NCI-H226 (cell line): ENCODE results near the gene SH3RF3.

ENCODE experiments used
- DNase-seq: peaks from one replicate; pipeline ENCODE4 v3.0.0-alpha.2; 2015

SH3RF3 gene

GRCh38 chr2:109318150-109318948 is 189.3 kb downstream of the SH3RF3 start:
- no peak for DNase-seq

DNA sequence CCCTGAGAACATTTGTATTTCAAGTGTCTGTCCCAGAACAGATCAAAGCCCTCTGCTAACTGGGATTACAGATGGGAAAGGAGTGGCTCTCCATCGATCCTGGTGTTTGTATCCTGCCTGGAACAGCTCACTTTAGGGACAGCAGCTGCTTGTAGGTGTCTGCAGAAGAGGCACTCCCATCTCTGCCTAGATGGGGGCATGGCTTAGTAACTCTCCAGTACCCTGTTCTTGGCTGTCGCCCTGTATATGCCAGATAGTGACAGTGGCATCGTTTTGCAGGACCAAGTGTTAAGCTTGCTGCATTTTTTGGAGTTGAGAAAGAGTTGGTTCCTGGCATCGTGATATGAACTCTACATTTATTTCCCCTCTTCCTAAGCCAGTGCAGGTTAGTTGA is 189.9 kb downstream of the SH3RF3 start:
- no peak for DNase-seq

DNA sequence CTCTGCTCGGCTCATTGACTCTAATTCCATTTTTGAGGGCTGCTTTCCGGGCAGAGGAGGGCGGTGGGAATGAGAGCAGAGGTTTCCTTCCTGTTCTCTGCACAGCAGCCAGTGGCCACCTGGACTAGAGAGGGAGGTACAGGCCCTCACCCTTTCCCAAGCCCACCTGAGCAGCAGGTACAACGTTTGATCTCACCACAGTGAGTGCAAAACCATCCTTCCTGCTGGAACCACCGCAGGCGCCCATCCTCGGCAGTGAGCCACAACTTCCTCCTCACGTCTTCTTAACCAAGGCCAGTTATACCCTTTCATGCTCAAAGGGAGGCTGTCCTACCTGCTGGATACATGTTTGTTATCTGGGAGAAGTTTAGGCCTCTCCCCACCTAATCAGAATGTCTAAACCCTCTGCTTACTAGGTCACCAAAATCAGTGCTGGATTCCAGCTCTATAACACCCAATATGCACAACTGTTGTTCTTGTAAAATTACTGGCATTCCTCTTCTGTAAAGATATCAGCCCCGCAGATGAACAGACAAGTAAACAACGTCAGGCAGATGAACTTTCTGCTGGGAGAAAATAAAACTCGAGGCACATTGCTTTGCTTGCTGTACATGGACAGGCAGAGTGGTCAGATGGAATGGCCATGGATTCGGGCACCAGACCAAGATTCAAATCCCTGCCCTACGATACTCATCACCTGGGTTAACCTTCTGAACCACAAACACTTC is 191.4 kb downstream of the SH3RF3 start:
- DNase-seq = no peak

- no peak for DNase-seq
Observed at GRCh38 chr2:109321570-109321969, 192.6 kb downstream of the SH3RF3 start.

DNA sequence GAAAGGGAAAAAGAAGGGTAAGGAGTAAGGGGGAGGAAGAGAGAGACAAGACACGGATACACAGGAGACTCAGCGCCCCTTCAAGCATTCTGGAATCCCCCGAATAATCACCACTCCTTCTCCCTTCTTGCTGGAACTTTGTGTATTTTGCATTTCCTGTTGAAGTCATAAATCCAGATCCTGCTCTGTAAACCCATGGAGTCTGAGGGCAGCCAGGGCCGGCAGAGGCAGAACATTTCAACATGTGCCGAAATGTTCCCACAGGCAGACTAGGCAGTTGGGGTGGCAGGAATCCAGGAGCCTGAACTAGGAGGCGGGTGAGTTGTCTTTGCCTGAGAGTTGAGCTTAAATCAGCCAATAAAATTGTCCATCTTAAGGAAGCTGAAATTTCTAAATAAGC is 193.1 kb downstream of the SH3RF3 start:
- DNase-seq = peak; percentile 63

DNA sequence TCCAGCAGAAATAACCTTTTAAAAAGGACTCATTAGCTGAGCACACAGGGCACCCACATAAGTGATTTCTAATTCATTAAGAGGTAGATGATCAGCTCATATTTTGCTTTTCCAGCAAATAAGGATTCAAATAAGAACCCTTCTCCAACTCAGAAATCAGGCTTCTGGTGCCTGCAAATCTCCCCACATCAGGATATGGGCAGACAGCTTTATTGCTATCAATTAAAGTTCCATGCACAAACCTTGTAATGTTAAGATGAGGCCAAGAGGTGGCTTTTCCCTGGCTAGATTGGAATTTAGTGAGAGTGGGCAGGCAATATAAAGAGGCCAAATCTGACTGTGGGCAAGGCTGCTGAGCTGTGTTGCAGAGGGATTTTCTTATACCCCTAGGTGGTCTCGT is 193.6 kb downstream of the SH3RF3 start:
- DNase-seq = no peak

- peak; percentile 80 for DNase-seq
Observed at GRCh38 chr2:109324861-109325260, 195.9 kb downstream of the SH3RF3 start.

GRCh38 chr2:109325570-109325969 is 196.6 kb downstream of the SH3RF3 start:
- no peak for DNase-seq

DNA sequence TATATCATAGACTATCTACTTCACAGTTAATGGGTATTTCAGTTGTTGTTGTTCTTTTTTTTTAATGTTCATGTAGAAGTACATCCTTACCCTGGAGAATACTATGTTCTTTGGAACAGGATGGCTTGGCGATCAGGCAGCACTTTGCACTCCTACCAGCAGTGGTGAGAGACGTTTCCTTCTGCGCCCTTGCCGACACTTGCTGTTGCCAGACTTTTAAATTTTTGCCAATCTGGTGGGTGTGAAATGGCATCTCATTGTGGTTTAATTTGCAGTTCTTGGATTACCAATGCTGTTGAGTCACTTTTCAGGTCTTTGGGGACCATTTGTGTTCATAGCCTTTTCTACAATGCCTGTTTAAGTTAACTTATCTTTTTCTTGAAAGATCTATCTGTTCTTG is 197.3 kb downstream of the SH3RF3 start:
- no peak for DNase-seq

- no peak for DNase-seq
Observed at GRCh38 chr2:109330056-109330455, 201.1 kb downstream of the SH3RF3 start.

GRCh38 chr2:109331081-109331480 is 202.1 kb downstream of the SH3RF3 start:
- DNase-seq = no peak

DNA sequence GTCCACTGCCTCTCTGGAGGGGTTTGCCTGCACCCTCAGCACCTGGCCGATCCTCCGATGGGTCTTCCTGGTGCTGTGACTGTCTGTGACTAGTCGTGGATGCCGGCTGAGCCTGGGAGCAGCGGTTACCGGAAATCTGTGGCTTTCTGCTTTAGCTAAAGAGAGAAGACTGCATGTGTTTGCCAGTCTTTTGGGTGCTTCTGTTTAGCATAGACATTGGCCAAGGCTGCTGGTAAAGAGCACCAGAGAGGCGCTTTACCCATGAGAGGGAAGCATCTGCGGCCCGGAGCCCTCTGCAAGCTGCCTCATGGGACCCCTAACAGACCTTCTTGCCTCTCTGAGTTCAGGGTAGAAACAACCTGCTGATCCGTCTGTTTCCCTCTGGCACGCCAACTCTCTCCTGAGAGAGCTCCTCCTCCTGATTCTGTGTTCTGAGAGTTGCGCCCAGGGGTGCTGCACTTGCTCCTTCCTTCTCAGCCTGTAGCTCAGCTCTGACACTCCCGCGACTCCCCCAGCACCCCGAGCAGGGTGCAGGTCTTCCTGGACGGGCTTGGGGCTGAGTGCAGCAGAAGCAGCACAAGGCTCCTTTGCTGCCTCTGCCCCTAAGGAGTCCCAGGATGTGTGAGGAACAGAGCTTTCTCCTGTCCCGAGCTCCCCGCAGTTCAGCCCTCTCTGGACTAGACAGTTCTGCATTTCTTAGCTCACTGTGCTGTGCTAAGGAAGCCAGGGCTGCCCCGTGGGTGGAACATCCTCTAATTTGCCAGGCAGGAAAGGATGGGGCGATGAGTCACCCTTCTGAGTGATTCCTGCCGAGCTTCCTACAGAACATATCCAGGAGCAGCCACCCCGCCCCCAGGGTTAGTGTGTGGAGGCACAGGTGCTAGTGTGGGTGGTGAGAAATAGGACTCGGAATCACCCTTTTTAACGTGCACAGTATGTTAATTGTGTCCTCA is 203.2 kb downstream of the SH3RF3 start:
- peak; percentile 96 for DNase-seq

DNA sequence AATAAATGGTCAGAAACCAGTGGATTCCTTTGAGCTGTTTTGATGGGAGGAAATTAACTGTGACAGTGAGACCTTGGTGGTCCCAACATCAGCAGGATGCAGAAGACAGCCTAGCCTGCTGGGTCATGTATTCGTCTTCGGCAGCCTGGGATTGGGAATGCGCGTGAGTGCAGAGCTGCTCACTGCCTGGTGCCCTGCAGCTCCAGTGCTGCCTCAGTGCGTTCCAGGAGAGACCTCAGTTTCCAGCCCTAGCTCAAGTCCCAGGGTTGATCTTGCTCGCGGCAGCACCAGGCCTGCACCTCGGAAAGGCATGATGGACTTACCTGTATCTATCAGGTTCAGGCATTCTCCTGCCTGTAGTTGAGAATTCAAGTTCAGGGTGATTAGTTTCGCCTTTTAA is 203.9 kb downstream of the SH3RF3 start:
- DNase-seq = no peak

GRCh38 chr2:109333414-109334210 is 204.6 kb downstream of the SH3RF3 start:
- peak; percentile 19 for DNase-seq

GRCh38 chr2:109335631-109336176 is 206.7 kb downstream of the SH3RF3 start:
- peak; percentile 53 for DNase-seq

- no peak for DNase-seq
Observed at GRCh38 chr2:109336296-109336695, 207.3 kb downstream of the SH3RF3 start.

DNA sequence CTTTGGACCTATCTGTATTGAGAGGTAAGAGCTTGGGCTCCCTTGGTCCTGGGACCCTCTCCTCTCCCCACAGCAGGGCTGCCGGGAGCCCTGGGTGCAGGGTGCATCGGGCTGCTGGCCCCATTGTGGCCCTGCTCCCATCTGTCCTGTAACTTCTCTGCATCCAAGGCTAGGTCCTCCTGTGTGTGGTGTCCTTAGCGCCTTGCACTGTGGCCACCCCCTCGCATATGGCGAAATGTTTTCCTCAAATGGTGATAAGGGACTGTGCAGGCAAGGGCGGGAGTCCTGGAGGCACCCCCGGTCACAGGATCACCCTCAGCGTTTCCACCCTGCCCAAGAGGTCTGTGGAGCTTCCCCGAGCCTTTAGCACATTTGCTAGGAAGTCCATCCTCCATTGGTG is 208.2 kb downstream of the SH3RF3 start:
- DNase-seq = no peak

DNA sequence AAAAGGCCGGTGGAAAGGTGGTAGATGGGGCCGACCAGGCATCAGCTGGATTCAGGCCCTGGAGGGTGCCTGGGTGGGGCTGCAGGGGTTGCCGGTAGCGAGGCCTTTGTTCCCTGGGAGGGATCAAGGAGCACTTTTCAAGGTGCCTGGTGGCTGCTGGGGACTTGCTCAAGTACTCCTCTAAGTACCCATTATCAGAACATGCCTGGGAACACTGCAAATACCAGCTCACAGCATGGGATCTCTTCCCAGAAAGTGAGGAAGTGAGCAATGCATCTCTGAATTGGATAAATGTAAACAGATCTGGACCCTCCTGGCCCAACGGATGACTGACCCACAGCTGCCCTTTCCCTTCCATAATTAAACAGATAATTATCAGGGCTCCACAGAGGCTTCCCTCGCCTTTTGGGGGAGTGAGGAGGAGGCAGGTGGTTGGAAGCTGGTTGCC is 210.5 kb downstream of the SH3RF3 start:
- peak; percentile 63 for DNase-seq

DNA sequence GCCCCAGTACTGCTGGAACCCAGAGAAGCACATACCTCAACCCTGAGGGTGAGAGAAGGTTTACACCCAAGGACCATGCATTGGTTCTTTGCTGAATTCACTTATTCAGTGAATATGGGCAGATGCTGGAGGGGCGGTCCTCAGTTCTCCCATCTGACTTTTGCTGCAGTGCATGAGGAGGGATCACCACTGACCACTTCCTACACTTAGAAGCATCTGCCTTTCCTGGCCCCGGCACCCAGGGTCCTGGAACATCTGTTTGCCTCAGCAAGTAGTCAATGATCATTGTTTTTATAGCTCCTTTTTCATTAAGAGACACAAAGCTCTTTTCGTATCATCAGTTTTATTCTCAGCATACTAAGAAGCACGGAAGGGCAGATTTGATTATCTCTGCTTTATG is 211.4 kb downstream of the SH3RF3 start:
- no peak for DNase-seq

- DNase-seq = peak; percentile 14
Observed at GRCh38 chr2:109341355-109342255, 212.6 kb downstream of the SH3RF3 start.
